CD8-positive, alpha-beta memory T cell (primary cell): ENCODE data around the gene VTI1A. TPM values are rescaled to one million over a fixed set of nuclear protein-coding genes. Genes with fewer than 3 reads are reported as not detected.
"Not testable (repeated sequence)": the region's sequence is repeated elsewhere in the genome, so short reads cannot be mapped to it uniquely, and the experiment has no call there.

Experiments used
- CTCF ChIA-PET: fragments of 350-600 bp; sonication (Branson Sonifier 250); formaldehyde crosslinking; loops from one replicate; lab custom pipeline; 2021; ENCODE audit warnings: antibody characterized with exemption; lab: Charles Lee
- POLR2A ChIA-PET: fragments of 350-600 bp; sonication (Branson Sonifier 250); formaldehyde crosslinking; loops from one replicate; lab custom pipeline; 2021; ENCODE audit warnings: antibody characterized with exemption; lab: Charles Lee
- DNase-seq, 5 donors: peaks; one replicate each; pipeline versions ENCODE4 v3.0.0 to v3.0.0-alpha.2; 2020 to 2022; ENCODE audit warnings: mixed read lengths in 1 of 5
- H3K27ac ChIP-seq: one replicate; pipeline ENCODE4 v1.7.0; 2013; ENCODE audit warnings: low read depth, mild to moderate bottlenecking, low read length, moderate library complexity
- H3K27me3 ChIP-seq: 2 replicates; pipeline ENCODE4 v1.7.0; 2013; ENCODE audit warnings: low read length, mild to moderate bottlenecking; ENCODE audit not compliant: insufficient read depth, poor library complexity, severe bottlenecking
- H3K36me3 ChIP-seq: 2 replicates; pipeline ENCODE4 v1.7.0; 2013; ENCODE audit warnings: mild to moderate bottlenecking, low read length, moderate library complexity; ENCODE audit not compliant: insufficient read depth
- H3K4me1 ChIP-seq: 2 replicates; pipeline ENCODE4 v1.7.0; 2013; ENCODE audit warnings: mild to moderate bottlenecking, low read length, moderate library complexity; ENCODE audit not compliant: insufficient read depth
- H3K4me3 ChIP-seq: 2 replicates; pipeline ENCODE4 v1.7.0; 2013; ENCODE audit warnings: mild to moderate bottlenecking, low read length
- H3K9me3 ChIP-seq: 2 replicates; pipeline ENCODE4 v1.7.0; 2013; ENCODE audit warnings: mild to moderate bottlenecking, low read length
- H3K27ac Mint-ChIP-seq, 8 donors: one replicate each; pipeline ENCODE4 v1.8.0; 2020 to 2021; ENCODE audit warnings: mixed read lengths in 8 of 8, mild to moderate bottlenecking in 6 of 8, inconsistent platforms in 3 of 8, moderate library complexity in 3 of 8
- H3K27me3 Mint-ChIP-seq, 2 donors: one replicate each; pipeline ENCODE4 v1.8.0; 2020 to 2021; ENCODE audit warnings: mixed read lengths in 2 of 2, mild to moderate bottlenecking in 1 of 2, moderate library complexity in 1 of 2
- H3K36me3 Mint-ChIP-seq, 3 donors: one replicate each; pipeline ENCODE4 v1.8.0; 2020 to 2021; ENCODE audit warnings: mixed read lengths in 3 of 3, inconsistent platforms in 1 of 3, mild to moderate bottlenecking in 1 of 3
- H3K4me1 Mint-ChIP-seq, 3 donors: one replicate each; pipeline ENCODE4 v1.8.0; 2020 to 2021; ENCODE audit warnings: mixed read lengths in 3 of 3, inconsistent platforms in 1 of 3, mild to moderate bottlenecking in 1 of 3
- H3K4me3 Mint-ChIP-seq, 7 donors: one replicate each; pipeline ENCODE4 v1.8.0; 2020 to 2021; ENCODE audit warnings: mixed read lengths in 7 of 7, mild to moderate bottlenecking in 6 of 7, moderate library complexity in 4 of 7, inconsistent platforms in 2 of 7
- H3K9me3 Mint-ChIP-seq, 5 donors: one replicate each; pipeline ENCODE4 v1.8.0; 2020 to 2022; ENCODE audit warnings: mixed read lengths in 5 of 5, mild to moderate bottlenecking in 3 of 5, moderate library complexity in 2 of 5, inconsistent platforms in 1 of 5
- polyA plus RNA-seq: library from polyadenylated mRNA; unstranded; fragments of 300-500 nt; fragmentation: Illumina TruSeq; gene quantifications from one replicate; pipeline ENCODE4 v1.2.3, GENCODE V29; 2021
- total RNA-seq, 2 experiments: library from RNA; stranded (reverse); gene quantifications; one replicate each; pipeline ENCODE4 v1.2.3, GENCODE V29; 2021

The VTI1A gene
- total RNA-seq: 10 to 100 TPM; 38.2 to 40.1 TPM
- 28.1 TPM for polyA plus RNA-seq

GRCh38 chr10:112446855-112447619 is at the start of gene VTI1A, which contains the start of gene ZDHHC6:
Gene VTI1A, plus strand, starts transcription at chr10:112447215. Its CDS starts 159 bp downstream, at chr10:112447374.
Gene ZDHHC6, minus strand, starts transcription at chr10:112446914. Its CDS starts 1,478 bp downstream, at chr10:112445436.
- DNase-seq: peak; percentile 76 to 90 (median 83)
- H3K27me3 ChIP-seq: no peaks in the 10 kb centered on the region
- H3K4me1 Mint-ChIP-seq: peaks cover 63 to 81% (median 77%) of the 10 kb centered on the region in 3 donors
- H3K36me3 Mint-ChIP-seq: peaks cover 0 to 63% (median 4%) of the 10 kb centered on the region in 3 donors
- H3K27ac ChIP-seq: peak within 1 kb of the TSS; percentile 98
- peak within 1 kb of the TSS; percentile 86 to 100 (median 98) for H3K27ac Mint-ChIP-seq
- peaks cover 4% of the 10 kb centered on the region for H3K36me3 ChIP-seq
- POLR2A ChIA-PET: interaction anchor here (0.6 to 1.4 kb wide), 10 partner anchors 12 to 1586 kb away, joined by 3 to 7 read pairs (median 4); no protein-coding TSS in a partner anchor
- peak within 1 kb of the TSS; percentile 100 for H3K4me3 ChIP-seq
- H3K4me3 Mint-ChIP-seq: peak within 1 kb of the TSS; percentile 84 to 98 (median 89)
- CTCF ChIA-PET: interaction anchor here (0.9 to 2.0 kb wide), 5 partner anchors 12 to 72 kb away, joined by 3 to 5 read pairs (median 3); no protein-coding TSS in a partner anchor
- H3K9me3 ChIP-seq: no peaks in the 10 kb centered on the region
- H3K4me1 ChIP-seq: peaks cover 30% of the 10 kb centered on the region
- no peaks in the 10 kb centered on the region for H3K9me3 Mint-ChIP-seq
- H3K27me3 Mint-ChIP-seq: no peaks in the 10 kb centered on the region

- no peaks in the 10 kb centered on the region for H3K27me3 Mint-ChIP-seq
- ChIA-PET CTCF (no interaction called here), POLR2A (no interaction called here)
- H3K9me3 Mint-ChIP-seq: no peaks in the 10 kb centered on the region
- H3K9me3 ChIP-seq: no peaks in the 10 kb centered on the region
- H3K27ac Mint-ChIP-seq: no peak overlapping the region
- no peak for DNase-seq
- H3K4me3 ChIP-seq: no peak overlapping the region
- H3K4me1 Mint-ChIP-seq: peaks cover 9 to 14% (median 11%) of the 10 kb centered on the region in 3 donors
- no peaks in the 10 kb centered on the region for H3K27me3 ChIP-seq
- peaks cover 40% of the 10 kb centered on the region for H3K36me3 ChIP-seq
- H3K4me3 Mint-ChIP-seq: no peak overlapping the region
- H3K27ac ChIP-seq: no peak overlapping the region
- peaks cover 5 to 41% (median 16%) of the 10 kb centered on the region in 3 donors for H3K36me3 Mint-ChIP-seq
- no peaks in the 10 kb centered on the region for H3K4me1 ChIP-seq
Observed at GRCh38 chr10:112397592-112397991, 49.4 kb upstream of the VTI1A start.

GRCh38 chr10:112402917-112403316 is 44.1 kb upstream of the VTI1A start:
- no peaks in the 10 kb centered on the region for H3K4me1 ChIP-seq
- Mint-ChIP-seq H3K9me3 (no peaks in the 10 kb centered on the region), H3K4me3 (no peak overlapping the region), H3K27me3 (no peaks in the 10 kb centered on the region), H3K27ac (peak overlapping the region in 3 of 8 donors; percentile 22 to 64 (median 33)), H3K36me3 (peaks cover 12 to 88% (median 34%) of the 10 kb centered on the region in 3 donors), H3K4me1 (peaks cover 0 to 5% (median 4%) of the 10 kb centered on the region in 3 donors)
- no peak overlapping the region for H3K4me3 ChIP-seq
- ChIA-PET POLR2A (no interaction called here), CTCF (interaction anchor here (0.8 kb wide), 1 partner anchor 16 kb away, joined by 3 read pairs; no protein-coding TSS in a partner anchor)
- DNase-seq: no peak
- H3K36me3 ChIP-seq: peaks cover 48% of the 10 kb centered on the region
- no peak overlapping the region for H3K27ac ChIP-seq
- no peaks in the 10 kb centered on the region for H3K9me3 ChIP-seq
- no peaks in the 10 kb centered on the region for H3K27me3 ChIP-seq

GRCh38 chr10:112404617-112405016 is 42.4 kb upstream of the VTI1A start:
- POLR2A ChIA-PET: no interaction called here

GRCh38 chr10:112406806-112407205 is 40.2 kb upstream of the VTI1A start:
- DNase-seq, H3K4me1 Mint-ChIP-seq, H3K27me3 ChIP-seq, CTCF ChIA-PET, H3K9me3 Mint-ChIP-seq, H3K4me1 ChIP-seq, H3K27ac ChIP-seq, POLR2A ChIA-PET, H3K4me3 Mint-ChIP-seq, H3K9me3 ChIP-seq, H3K4me3 ChIP-seq, H3K27me3 Mint-ChIP-seq: not testable (repeated sequence)
- peaks cover 62% of the 10 kb centered on the region for H3K36me3 ChIP-seq
- peak overlapping the region in 2 of 8 donors; percentile 14 to 19 for H3K27ac Mint-ChIP-seq
- peaks cover 12 to 93% (median 44%) of the 10 kb centered on the region in 3 donors for H3K36me3 Mint-ChIP-seq

More at GRCh38 chr10:112404617-112405016, 42.4 kb upstream of the VTI1A start:
- Mint-ChIP-seq H3K36me3 (peaks cover 17 to 91% (median 41%) of the 10 kb centered on the region in 3 donors), H3K27ac (peak overlapping the region in 2 of 8 donors; percentile 46 to 51), H3K4me1 (peaks cover 0 to 5% (median 4%) of the 10 kb centered on the region in 3 donors), H3K9me3 (no peaks in the 10 kb centered on the region), H3K27me3 (no peaks in the 10 kb centered on the region), H3K4me3 (no peak overlapping the region)
- no peak overlapping the region for H3K27ac ChIP-seq
- no peak for DNase-seq
- H3K4me3 ChIP-seq: no peak overlapping the region
- no peaks in the 10 kb centered on the region for H3K27me3 ChIP-seq
- peaks cover 57% of the 10 kb centered on the region for H3K36me3 ChIP-seq
- CTCF ChIA-PET: no interaction called here
- H3K4me1 ChIP-seq: no peaks in the 10 kb centered on the region
- H3K9me3 ChIP-seq: no peaks in the 10 kb centered on the region

- ChIA-PET CTCF (no interaction called here), POLR2A (no interaction called here)
- H3K4me1 ChIP-seq: no peaks in the 10 kb centered on the region
- H3K36me3 Mint-ChIP-seq: peaks cover 12 to 93% (median 36%) of the 10 kb centered on the region in 3 donors
- no peak overlapping the region for H3K4me3 ChIP-seq
- H3K27ac Mint-ChIP-seq: peak overlapping the region in 3 of 8 donors; percentile 9 to 86 (median 27)
- peaks cover 65% of the 10 kb centered on the region for H3K36me3 ChIP-seq
- H3K4me1 Mint-ChIP-seq: peaks cover 0 to 5% (median 4%) of the 10 kb centered on the region in 3 donors
- H3K9me3 ChIP-seq: no peaks in the 10 kb centered on the region
- H3K27ac ChIP-seq: no peak overlapping the region
- no peaks in the 10 kb centered on the region for H3K27me3 ChIP-seq
- H3K9me3 Mint-ChIP-seq: no peaks in the 10 kb centered on the region
- DNase-seq: no peak
- H3K27me3 Mint-ChIP-seq: no peaks in the 10 kb centered on the region
- no peak overlapping the region for H3K4me3 Mint-ChIP-seq
Observed at GRCh38 chr10:112407696-112408095, 39.3 kb upstream of the VTI1A start.

GRCh38 chr10:112409299-112409698 is 37.7 kb upstream of the VTI1A start:
- ChIA-PET POLR2A (no interaction called here), CTCF (no interaction called here)
- Histone ChIP-seq H3K27me3 (no peaks in the 10 kb centered on the region), H3K4me3 (no peak overlapping the region), H3K27ac (no peak overlapping the region), H3K9me3 (no peaks in the 10 kb centered on the region), H3K36me3 (peaks cover 67% of the 10 kb centered on the region), H3K4me1 (no peaks in the 10 kb centered on the region)
- H3K36me3 Mint-ChIP-seq: peaks cover 12 to 90% (median 35%) of the 10 kb centered on the region in 3 donors
- no peak overlapping the region for H3K4me3 Mint-ChIP-seq
- H3K27ac Mint-ChIP-seq: peak overlapping the region in 2 of 8 donors; percentile 33 to 48
- H3K4me1 Mint-ChIP-seq: peaks cover 0 to 5% (median 0%) of the 10 kb centered on the region in 3 donors
- no peaks in the 10 kb centered on the region for H3K9me3 Mint-ChIP-seq
- H3K27me3 Mint-ChIP-seq: no peaks in the 10 kb centered on the region
- DNase-seq: no peak

GRCh38 chr10:112409755-112410154 is 37.3 kb upstream of the VTI1A start:
- Histone ChIP-seq H3K9me3 (no peaks in the 10 kb centered on the region), H3K27me3 (no peaks in the 10 kb centered on the region), H3K36me3 (peaks cover 63% of the 10 kb centered on the region), H3K4me1 (no peaks in the 10 kb centered on the region), H3K27ac (no peak overlapping the region), H3K4me3 (no peak overlapping the region)
- H3K36me3 Mint-ChIP-seq: peaks cover 12 to 89% (median 33%) of the 10 kb centered on the region in 3 donors
- peak overlapping the region in 3 of 8 donors; percentile 29 to 73 (median 48) for H3K27ac Mint-ChIP-seq
- H3K9me3 Mint-ChIP-seq: no peaks in the 10 kb centered on the region
- no peak for DNase-seq
- POLR2A ChIA-PET: no interaction called here
- no peak overlapping the region for H3K4me3 Mint-ChIP-seq
- CTCF ChIA-PET: no interaction called here
- H3K4me1 Mint-ChIP-seq: peaks cover 0 to 5% (median 0%) of the 10 kb centered on the region in 3 donors
- H3K27me3 Mint-ChIP-seq: no peaks in the 10 kb centered on the region
